Measurements from ENCODE around the gene VPS9D1. TPM values are rescaled to one million over a fixed set of nuclear protein-coding genes. Genes with fewer than 3 reads are reported as not detected.
A peak's percentile ranks its signal among the peaks of the same experiment; 100 is the strongest.

The VPS9D1 gene
- total RNA-seq, 2 donors from 2014 or later = 18.8 to 23.2 TPM

DNA sequence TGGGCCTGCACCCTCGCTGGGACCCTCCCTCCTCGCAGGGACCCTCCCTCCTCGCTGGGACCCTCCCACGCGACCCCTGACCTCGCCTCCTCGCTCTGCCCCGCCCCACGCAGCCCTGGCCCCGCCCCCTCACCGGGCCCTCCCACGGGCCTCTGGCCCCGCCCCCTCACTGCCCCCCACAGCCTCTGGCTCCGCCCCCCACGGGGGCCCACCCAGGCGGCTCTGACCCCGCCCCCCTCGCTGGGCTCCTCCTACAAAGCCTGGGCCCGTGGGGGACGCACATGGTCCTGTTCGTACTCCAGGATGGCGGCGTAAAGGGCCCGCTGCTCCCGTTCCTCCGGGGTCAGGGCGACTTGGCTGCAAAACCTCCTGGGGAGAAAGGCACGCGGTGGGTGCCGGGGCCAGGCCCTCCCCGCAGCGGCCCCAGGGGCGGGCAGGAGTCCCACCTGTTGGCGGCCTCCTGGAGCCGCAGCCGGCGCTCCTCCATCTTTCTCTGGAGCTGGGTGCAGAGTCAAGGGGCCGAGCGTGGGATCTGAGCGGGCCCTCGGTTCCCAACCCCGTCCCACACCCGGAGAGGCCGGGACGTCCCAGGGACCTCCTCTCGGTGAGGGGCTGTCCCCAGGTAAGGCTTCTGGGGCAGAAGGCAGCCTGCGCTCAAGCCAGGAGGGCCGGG lies 9.0 kb downstream of the VPS9D1 start:
- peak overlapping the region; percentile 73 for H3K4me3 Mint-ChIP-seq
- ATAC-seq = peak; percentile 92
- H3K27ac Mint-ChIP-seq = no peak overlapping the region
- no peaks in the 10 kb centered on the region for H3K27me3 Mint-ChIP-seq
- H3K36me3 Mint-ChIP-seq (ENCODE audit: low read depth) = no peaks in the 10 kb centered on the region
- no peaks in the 10 kb centered on the region for H3K9me3 ChIP-seq (ENCODE audit: control insufficient read depth, low read length, poor library complexity, severe bottlenecking)
- peak; percentile 54 to 64 (median 59) for DNase-seq
- H3K4me1 Mint-ChIP-seq = peaks cover 2% of the 10 kb centered on the region

DNA sequence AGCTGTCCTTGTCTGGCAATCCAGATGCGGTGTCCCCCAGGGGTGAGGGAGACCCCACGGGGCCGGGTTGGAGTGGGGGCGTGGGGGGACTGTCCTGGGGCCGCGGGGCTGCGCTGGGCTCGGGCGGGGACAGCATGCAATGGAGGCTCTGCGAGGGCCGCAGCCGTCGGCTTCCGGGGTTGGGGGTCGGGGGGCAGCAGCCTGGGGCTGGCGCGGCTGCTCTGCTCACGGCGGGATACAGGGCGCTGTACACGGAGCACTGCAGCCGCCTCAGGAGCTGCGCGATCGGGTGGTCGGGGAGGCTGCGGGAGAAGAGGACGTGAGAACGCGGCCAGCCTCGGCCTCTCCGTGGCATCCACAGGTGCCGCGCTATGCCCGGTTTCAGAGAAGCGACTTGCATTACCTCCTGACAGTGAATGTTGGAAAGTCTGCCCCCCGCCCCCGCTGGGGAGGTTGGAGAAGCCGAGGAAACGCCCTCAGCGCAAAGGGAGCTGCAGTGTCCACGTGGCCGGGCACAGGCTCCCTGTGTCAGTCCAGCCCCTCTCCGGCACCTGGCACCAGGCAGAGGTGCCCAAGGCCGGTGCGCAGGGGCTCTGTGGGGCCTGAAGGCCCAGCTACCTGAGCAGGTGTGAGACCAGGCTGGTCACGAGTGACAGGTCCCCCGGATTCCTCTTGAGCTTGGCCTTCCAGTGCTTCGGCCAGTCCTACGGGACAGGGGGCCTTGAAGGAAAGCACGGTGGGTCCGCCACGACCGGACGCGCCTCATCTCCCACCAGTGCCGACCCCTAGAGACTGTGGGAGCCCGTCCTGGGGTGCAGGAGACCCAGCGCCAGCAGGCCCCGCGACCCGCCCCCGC lies 9.8 kb downstream of the VPS9D1 start:
- H3K9me3 ChIP-seq (ENCODE audit: control insufficient read depth, low read length, poor library complexity, severe bottlenecking) = no peaks in the 10 kb centered on the region
- no peak for DNase-seq
- peaks cover 5% of the 10 kb centered on the region for H3K4me1 Mint-ChIP-seq
- H3K36me3 Mint-ChIP-seq (ENCODE audit: low read depth) = no peaks in the 10 kb centered on the region
- no peak overlapping the region for H3K27ac Mint-ChIP-seq
- no peak for ATAC-seq
- H3K4me3 Mint-ChIP-seq = no peak overlapping the region
- no peaks in the 10 kb centered on the region for H3K27me3 Mint-ChIP-seq

DNA sequence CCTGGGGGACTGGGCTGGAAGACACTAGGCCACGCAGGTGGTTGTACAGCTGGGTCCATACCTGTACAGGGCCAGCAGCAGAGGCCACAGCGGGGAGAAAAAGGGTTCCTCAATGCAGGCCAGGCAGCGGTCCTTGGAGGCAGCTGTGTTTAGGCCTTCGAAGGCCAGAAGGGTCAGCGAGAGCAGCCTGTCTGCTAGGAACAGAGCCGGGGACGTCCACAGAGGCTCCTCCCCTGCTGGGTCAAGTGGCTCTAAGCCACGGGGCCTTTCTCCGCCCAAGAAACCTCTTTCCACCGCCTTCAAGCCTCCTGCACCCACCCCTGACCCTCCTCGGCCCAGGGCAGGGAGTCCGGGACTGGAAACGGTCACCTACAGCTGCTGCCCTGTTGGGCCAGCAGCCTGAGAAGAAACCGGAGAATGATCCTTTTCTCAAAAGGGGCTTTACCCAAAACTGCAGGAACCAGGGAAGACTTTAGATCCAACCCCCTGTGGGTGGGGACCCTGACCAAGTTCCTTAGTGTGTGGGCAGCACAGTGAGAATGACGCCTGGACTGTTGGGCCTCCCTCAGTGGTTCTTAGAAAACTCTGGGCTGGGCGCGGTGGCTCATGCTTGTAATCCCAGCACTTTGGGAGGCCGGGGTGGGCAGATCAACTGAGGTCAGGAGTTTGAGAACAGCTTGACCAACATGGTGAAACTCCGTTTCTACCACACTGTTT lies 10.8 kb downstream of the VPS9D1 start:
- H3K9me3 ChIP-seq (ENCODE audit: control insufficient read depth, low read length, poor library complexity, severe bottlenecking) = no peaks in the 10 kb centered on the region
- Mint-ChIP-seq H3K36me3 (ENCODE audit: low read depth) (no peaks in the 10 kb centered on the region), H3K4me3 (no peak overlapping the region), H3K27ac (no peak overlapping the region), H3K4me1 (peaks cover 6% of the 10 kb centered on the region), H3K27me3 (no peaks in the 10 kb centered on the region)
- ATAC-seq (no peak), DNase-seq (no peak)

DNA sequence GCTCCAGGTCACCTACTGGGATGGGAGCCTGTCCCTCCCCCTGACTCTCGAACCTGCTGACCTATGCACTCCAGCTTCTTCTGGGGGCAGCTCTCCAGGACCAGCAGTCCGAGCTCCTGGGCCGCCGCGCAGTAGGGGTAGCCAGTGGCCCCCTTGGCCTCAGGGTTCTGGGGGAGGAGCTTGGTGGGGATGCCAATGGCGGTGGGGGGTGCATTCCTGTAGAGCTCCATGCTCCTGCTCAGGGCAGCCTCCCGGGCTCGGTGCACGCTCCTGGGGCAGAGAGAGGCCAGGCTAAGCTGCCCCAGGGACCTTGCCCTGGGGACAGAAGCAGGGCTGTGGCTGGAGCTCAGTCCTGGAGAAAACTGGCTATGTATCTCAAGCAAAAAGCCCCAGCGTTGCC lies 11.5 kb downstream of the VPS9D1 start:
- no peak for DNase-seq
- Mint-ChIP-seq H3K36me3 (ENCODE audit: low read depth) (no peaks in the 10 kb centered on the region), H3K4me1 (peaks cover 5% of the 10 kb centered on the region)

DNA sequence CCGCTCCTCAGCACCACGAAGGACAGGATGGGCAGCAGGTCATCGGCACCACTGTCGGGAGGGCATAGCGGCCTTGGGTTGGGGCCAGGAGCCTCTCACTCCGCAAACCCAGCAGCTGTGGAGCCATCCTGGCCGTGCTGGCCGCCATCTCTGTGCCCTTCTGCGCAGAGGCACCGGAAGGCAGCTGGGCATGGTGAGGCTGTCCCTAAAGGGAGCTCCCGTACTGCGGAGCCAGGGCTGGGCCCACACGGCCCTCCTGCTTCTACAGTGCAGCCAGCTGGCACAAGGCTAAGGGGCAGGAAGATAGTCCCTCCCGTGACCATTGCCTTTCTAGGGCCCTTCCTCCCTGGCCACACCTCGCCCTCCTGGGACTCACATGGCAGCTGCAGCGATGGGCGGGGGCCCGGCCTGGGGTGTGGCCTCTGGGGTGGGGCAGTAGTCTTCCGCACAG lies 12.2 kb downstream of the VPS9D1 start:
- H3K9me3 ChIP-seq (ENCODE audit: control insufficient read depth, low read length, poor library complexity, severe bottlenecking) = no peaks in the 10 kb centered on the region
- no peak overlapping the region for H3K27ac Mint-ChIP-seq
- no peaks in the 10 kb centered on the region for H3K36me3 Mint-ChIP-seq (ENCODE audit: low read depth)
- peaks cover 5% of the 10 kb centered on the region for H3K4me1 Mint-ChIP-seq
- H3K27me3 Mint-ChIP-seq = no peaks in the 10 kb centered on the region
- ATAC-seq (no peak), DNase-seq (no peak)
- no peak overlapping the region for H3K4me3 Mint-ChIP-seq

More for the DNA sequence above, 11.5 kb downstream of the VPS9D1 start:
- Mint-ChIP-seq H3K27me3 (no peaks in the 10 kb centered on the region), H3K27ac (no peak overlapping the region), H3K4me3 (no peak overlapping the region)
- H3K9me3 ChIP-seq (ENCODE audit: control insufficient read depth, low read length, poor library complexity, severe bottlenecking) = no peaks in the 10 kb centered on the region
- ATAC-seq = no peak

DNA sequence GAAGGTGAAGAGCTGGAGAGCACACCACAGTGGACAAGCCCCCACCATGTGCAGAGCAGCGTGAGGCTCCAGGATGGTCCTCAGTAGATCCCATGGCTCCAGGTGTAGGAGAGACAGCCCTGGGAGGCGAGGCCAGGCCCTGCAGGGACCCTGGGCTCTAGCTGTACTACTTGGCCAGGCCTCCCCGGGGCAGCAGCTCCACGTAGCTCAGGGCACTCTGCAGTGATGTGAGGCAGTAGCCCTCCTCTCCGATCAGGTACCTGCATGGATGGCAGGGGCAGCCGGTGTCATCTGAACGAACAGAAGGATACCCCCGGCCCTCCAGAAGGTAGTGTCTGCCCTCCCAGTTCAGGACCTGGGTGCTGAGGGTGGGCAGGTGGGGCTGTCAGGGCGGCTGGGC lies 13.0 kb downstream of the VPS9D1 start:
- Mint-ChIP-seq H3K27me3 (no peaks in the 10 kb centered on the region), H3K4me1 (peaks cover 5% of the 10 kb centered on the region), H3K36me3 (ENCODE audit: low read depth) (no peaks in the 10 kb centered on the region), H3K27ac (no peak overlapping the region), H3K4me3 (no peak overlapping the region)
- ATAC-seq (no peak), DNase-seq (no peak)
- no peaks in the 10 kb centered on the region for H3K9me3 ChIP-seq (ENCODE audit: control insufficient read depth, low read length, poor library complexity, severe bottlenecking)

DNA sequence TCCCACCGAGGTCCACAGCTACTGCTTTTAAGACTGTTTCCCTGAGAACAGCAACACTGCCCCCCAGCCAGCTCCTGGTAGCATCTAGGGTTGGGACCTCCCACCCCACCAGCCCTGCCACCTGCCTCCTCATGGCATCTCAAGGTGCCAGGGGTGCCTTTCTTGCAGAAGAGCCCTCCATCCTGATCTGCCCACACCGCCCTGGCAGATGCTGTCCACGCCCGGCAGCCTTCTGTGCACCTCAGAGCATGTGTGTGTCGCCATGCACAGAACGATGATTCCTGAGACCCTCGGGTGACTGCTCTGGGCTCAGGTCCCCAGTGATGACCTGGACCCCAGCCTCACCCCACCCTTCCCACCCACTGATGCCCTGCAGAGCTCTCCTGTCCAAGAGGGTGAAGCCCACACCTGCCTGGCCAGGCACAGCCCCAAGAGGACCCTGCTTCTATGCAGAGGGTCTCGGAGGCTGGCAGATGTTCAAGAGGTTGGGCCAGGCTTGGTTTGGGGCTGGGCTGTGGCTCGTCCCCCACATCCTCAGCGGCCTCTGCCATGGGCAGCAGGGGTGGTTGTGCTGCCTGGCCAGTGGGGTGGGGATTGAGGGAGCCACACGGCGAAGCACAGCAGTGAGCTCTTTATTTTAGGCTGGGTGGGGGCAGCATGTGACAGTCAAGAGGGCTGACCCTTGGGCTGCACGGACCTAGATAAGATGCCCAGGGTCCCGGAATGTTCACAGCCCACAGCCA lies 14.0 kb downstream of the VPS9D1 start:
- no peak overlapping the region for H3K4me3 Mint-ChIP-seq

DNA sequence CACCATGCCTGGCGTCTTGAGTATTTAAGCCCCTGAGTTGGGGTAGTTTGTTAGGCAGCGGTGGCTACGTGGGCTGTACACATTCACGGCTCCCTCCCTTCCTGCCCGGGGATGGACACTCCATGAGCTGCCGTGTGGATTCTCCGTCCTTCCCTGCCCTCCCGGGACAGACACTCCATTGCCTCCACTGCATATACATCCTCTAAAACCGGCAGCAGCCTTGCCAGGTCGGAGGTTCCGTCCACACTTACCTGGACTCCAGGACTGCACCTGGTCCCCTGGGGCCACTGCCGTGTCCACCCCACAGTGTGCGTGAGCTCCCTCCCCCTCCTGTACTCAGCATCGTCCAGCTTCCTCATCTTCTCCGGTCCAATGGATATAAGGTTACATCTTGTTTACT lies 15.7 kb downstream of the VPS9D1 start:
- Mint-ChIP-seq H3K4me1 (peaks cover 13% of the 10 kb centered on the region), H3K36me3 (ENCODE audit: low read depth) (no peaks in the 10 kb centered on the region), H3K27ac (no peak overlapping the region), H3K27me3 (no peaks in the 10 kb centered on the region), H3K4me3 (no peak overlapping the region)
- no peak for ATAC-seq
- no peaks in the 10 kb centered on the region for H3K9me3 ChIP-seq (ENCODE audit: control insufficient read depth, low read length, poor library complexity, severe bottlenecking)
- DNase-seq = no peak

More for the DNA sequence above, 14.0 kb downstream of the VPS9D1 start:
- no peaks in the 10 kb centered on the region for H3K36me3 Mint-ChIP-seq (ENCODE audit: low read depth)
- no peak overlapping the region for H3K27ac Mint-ChIP-seq
- ATAC-seq (no peak), DNase-seq (no peak)
- peaks cover 8% of the 10 kb centered on the region for H3K4me1 Mint-ChIP-seq
- H3K9me3 ChIP-seq (ENCODE audit: control insufficient read depth, low read length, poor library complexity, severe bottlenecking) = no peaks in the 10 kb centered on the region
- no peaks in the 10 kb centered on the region for H3K27me3 Mint-ChIP-seq

DNA sequence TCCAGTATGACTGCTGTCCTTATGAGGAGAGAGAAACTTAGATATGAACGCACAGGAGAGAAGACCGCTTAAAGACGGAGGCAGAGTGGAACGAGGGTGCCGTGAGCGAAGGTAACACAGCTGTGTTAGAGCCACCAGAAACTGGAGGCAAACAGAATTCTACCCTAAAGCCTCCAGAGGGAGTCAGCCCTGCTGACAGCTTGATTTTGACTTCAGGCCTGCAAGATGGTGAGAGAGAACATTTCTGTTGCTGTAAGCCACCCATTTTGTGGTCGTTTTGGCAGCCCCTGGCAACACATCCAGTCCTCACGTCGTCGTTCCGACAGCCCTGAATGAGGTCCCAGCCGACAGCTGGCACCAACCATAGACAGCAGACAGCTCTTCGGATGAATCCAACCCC lies 16.4 kb downstream of the VPS9D1 start:
- H3K9me3 ChIP-seq (ENCODE audit: control insufficient read depth, low read length, poor library complexity, severe bottlenecking) = no peaks in the 10 kb centered on the region
- peaks cover 15% of the 10 kb centered on the region for H3K4me1 Mint-ChIP-seq
- no peak overlapping the region for H3K27ac Mint-ChIP-seq
- ATAC-seq = no peak
- H3K4me3 Mint-ChIP-seq = no peak overlapping the region
- no peaks in the 10 kb centered on the region for H3K36me3 Mint-ChIP-seq (ENCODE audit: low read depth)
- DNase-seq = no peak
- H3K27me3 Mint-ChIP-seq = no peaks in the 10 kb centered on the region

DNA sequence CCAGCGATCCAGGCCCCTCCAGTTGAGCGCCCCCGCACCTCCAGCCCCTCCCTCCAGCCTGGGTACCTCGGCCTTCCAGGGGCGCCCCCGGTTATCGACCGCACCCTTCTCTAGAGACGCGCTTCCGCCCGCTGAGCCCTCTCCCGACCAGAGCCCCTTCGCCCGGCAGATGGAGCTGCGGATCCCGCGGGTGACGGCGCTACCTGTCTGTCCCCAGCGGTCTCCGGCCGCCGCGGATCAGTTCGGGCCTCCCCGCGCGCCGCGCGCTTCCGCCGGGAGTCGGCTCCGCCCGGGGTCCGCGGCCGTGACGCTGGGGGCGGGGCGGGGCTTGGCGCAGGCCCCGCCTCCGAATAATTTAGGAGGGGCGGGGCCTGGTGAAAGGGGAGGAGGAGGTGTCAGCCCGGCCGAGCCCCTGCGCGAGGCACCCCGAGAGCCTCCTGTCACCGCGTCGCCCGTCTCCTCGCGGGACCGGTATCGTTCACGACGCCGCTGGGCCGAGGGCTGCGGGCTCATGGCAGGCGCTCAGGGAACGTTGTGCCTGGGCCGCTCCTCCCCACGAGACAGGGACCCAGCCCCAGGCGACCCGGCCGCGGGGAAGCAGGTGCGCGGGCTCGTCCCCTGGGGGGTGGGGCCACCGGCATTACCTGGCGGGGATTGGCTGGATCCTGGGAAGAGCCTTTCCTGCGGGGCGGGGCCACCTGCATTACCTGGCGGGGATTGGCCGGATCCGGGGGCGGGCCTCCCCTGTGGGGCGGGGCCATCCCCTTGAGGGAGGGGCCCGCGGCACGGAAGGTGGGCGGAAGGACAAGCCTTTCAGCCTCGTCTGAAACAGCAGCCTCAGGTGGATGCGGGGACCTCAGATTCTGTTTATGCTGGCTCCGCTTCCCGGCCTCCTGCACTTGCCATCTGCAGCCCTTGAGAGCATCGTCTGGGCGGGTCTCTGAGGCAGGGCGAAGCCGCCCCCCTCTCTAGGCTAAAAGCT lies 19.0 kb downstream of the VPS9D1 start, which contains the start of gene SPATA2L:
Gene SPATA2L (minus strand): TSS at position 281 of the 982 bp plus-strand sequence. CDS start 473 bp downstream, outside the sequence.
- H3K36me3 Mint-ChIP-seq (ENCODE audit: low read depth) = no peaks in the 10 kb centered on the region
- H3K27ac Mint-ChIP-seq = peak within 1 kb of the TSS; percentile 68
- H3K9me3 ChIP-seq (ENCODE audit: control insufficient read depth, low read length, poor library complexity, severe bottlenecking) = no peaks in the 10 kb centered on the region
- H3K27me3 Mint-ChIP-seq = no peaks in the 10 kb centered on the region
- peak within 1 kb of the TSS; percentile 84 for H3K4me3 Mint-ChIP-seq
- peaks cover 15% of the 10 kb centered on the region for H3K4me1 Mint-ChIP-seq
- DNase-seq (peak; percentile 97 to 98 (median 98)), ATAC-seq (peak; percentile 84)

DNA sequence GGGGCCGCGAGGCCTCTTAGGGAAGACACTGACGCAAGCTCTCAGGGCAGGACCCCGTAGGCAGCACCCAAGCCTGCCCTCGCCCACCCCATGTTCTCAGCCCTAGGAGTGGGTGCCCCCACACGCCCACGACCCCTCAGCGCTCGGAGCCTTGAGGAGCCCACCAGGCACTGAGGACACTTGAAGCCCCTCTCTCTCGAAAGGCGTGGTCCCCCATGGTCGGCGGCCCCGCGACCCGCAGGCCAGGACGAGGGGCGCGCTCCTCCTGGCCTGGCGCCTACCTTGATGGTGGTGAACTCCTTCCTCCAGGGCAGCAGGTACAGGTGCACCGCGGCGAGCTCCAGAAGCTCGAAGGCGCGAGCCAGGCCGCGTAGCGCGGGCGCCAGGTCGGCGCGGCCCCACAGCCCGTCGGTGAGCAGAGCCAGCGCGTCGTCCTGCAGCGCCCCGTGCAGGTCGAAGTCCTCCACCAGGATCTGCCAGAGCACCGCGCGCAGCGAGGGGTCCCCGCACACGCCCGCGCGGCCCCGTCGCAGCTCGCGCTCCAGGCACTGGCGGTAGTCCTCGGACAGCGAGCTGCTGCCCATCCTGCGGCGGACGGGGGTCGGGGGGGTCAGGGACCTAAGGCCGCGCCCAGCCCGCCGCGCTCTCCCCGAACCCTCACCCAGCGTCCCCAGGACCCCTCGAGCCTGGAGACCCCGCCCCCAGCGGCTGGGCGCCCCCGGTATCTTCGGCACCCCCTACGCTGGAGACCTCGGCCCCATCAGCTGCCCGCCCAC lies 19.9 kb downstream of the VPS9D1 start:
- Mint-ChIP-seq H3K27ac (peak overlapping the region; percentile 68), H3K27me3 (no peaks in the 10 kb centered on the region), H3K4me3 (peak overlapping the region; percentile 84), H3K4me1 (peaks cover 11% of the 10 kb centered on the region), H3K36me3 (ENCODE audit: low read depth) (no peaks in the 10 kb centered on the region)
- H3K9me3 ChIP-seq (ENCODE audit: control insufficient read depth, low read length, poor library complexity, severe bottlenecking) = no peaks in the 10 kb centered on the region
- ATAC-seq (peak; percentile 24), DNase-seq (peak; percentile 42 to 49 (median 45))

Measured in T-helper 17 cell (primary cell).